ENCODE data around the gene FAM184A. TPM values are rescaled to one million over a fixed set of nuclear protein-coding genes. Genes with fewer than 3 reads are reported as not detected.

FAM184A gene
- total RNA-seq, 1 donor from 2014 or later: 8.7 TPM

GRCh38 chr6:118965843-118966370 lies 112.6 kb downstream of the FAM184A start:
- DNase-seq (ENCODE audit: low spot score): no peak

- DNase-seq (ENCODE audit: low spot score): no peak
These were observed 113.1 kb downstream of the FAM184A start for GRCh38 chr6:118965371-118965770.

GRCh38 chr6:118963003-118963402 lies 115.5 kb downstream of the FAM184A start:
- DNase-seq (ENCODE audit: low spot score): no peak

- DNase-seq (ENCODE audit: low spot score): no peak
These were observed 118.6 kb downstream of the FAM184A start for GRCh38 chr6:118959903-118960302.

- no peak for DNase-seq (ENCODE audit: low spot score)
These were observed 125.1 kb downstream of the FAM184A start for GRCh38 chr6:118953391-118953790.

- no peak for DNase-seq (ENCODE audit: low spot score)
These were observed 125.8 kb downstream of the FAM184A start for GRCh38 chr6:118952683-118953082.

GRCh38 chr6:118945217-118945616 lies 133.2 kb downstream of the FAM184A start:
- no peak for DNase-seq (ENCODE audit: low spot score)

GRCh38 chr6:118940770-118941169 lies 137.7 kb downstream of the FAM184A start:
- DNase-seq (ENCODE audit: low spot score): no peak

GRCh38 chr6:118939683-118940082 lies 138.8 kb downstream of the FAM184A start:
- no peak for DNase-seq (ENCODE audit: low spot score)

GRCh38 chr6:118935978-118936703 lies 142.3 kb downstream of the FAM184A start:
- DNase-seq (ENCODE audit: low spot score): no peak

GRCh38 chr6:118935331-118935668 lies 143.2 kb downstream of the FAM184A start:
- no peak for DNase-seq (ENCODE audit: low spot score)

- peak; percentile 95 for DNase-seq (ENCODE audit: low spot score)
These were observed 143.8 kb downstream of the FAM184A start, which contains the start of gene MCM9 for GRCh38 chr6:118934461-118935330. TSS of gene MCM9 (minus strand) at chr6:118935159. CDS start at chr6:118931723, 3,436 bp downstream.

- DNase-seq (ENCODE audit: low spot score): no peak
These were observed 144.5 kb downstream of the FAM184A start for GRCh38 chr6:118933855-118934460.

GRCh38 chr6:118932421-118932820 lies 146.0 kb downstream of the FAM184A start:
- DNase-seq (ENCODE audit: low spot score): no peak

GRCh38 chr6:118931436-118931835 lies 147.0 kb downstream of the FAM184A start:
- DNase-seq (ENCODE audit: low spot score): no peak

- no peak for DNase-seq (ENCODE audit: low spot score)
These were observed 147.8 kb downstream of the FAM184A start for GRCh38 chr6:118930680-118931079.

- DNase-seq (ENCODE audit: low spot score): no peak
These were observed 155.4 kb downstream of the FAM184A start for GRCh38 chr6:118923035-118923434.

GRCh38 chr6:118921084-118921483 lies 157.4 kb downstream of the FAM184A start:
- no peak for DNase-seq (ENCODE audit: low spot score)

GRCh38 chr6:118918329-118918725 lies 160.1 kb downstream of the FAM184A start:
- DNase-seq (ENCODE audit: low spot score): no peak

- no peak for DNase-seq (ENCODE audit: low spot score)
These were observed 160.7 kb downstream of the FAM184A start for GRCh38 chr6:118917546-118918328.

- DNase-seq (ENCODE audit: low spot score): no peak
These were observed 163.9 kb downstream of the FAM184A start for GRCh38 chr6:118914598-118914997.

Data from umbilical cord (tissue), 2 donors.